HCT116 (cell line): ENCODE measurements around the gene RAET1E. TPM values are rescaled to one million over a fixed set of nuclear protein-coding genes. Genes with fewer than 3 reads are reported as not detected.
"Not testable (repeated sequence)": the region's sequence is repeated elsewhere in the genome, so short reads cannot be mapped to it uniquely, and the experiment has no call there.

Experiments
- ATAC-seq: fragments of 200-7000 bp; cut with Tn5 transposase; 2 replicates; pipeline ENCODE4 v1.9.1; 2020; ENCODE audit warnings: mild to moderate bottlenecking, moderate library complexity
- BruUV-seq: library from RNA; stranded (reverse); fragments of 400-500 nt; replicated peaks from 2 replicates; lab custom pipeline; 2021; lab: Mats Ljungman, UMichigan
- CTCF ChIA-PET: fragments of 300-600 bp; sonication (Branson Sonifier 250); formaldehyde crosslinking; loops from one replicate; lab custom pipeline; 2021; ENCODE audit warnings: antibody characterized with exemption; lab: Charles Lee
- POLR2A ChIA-PET: fragments of 300-600, 350-600 bp; sonication (Branson Sonifier 250); formaldehyde crosslinking; loops from one replicate; lab custom pipeline; 2021; ENCODE audit warnings: antibody characterized with exemption; lab: Charles Lee
- RAD21 ChIA-PET, 2 experiments: fragments of 300-600 bp; sonication (Branson Sonifier 250); formaldehyde crosslinking; loops; one replicate each; lab custom pipeline; 2023; ENCODE audit warnings: low total read pairs in 2 of 2; ENCODE audit not compliant: uncharacterized antibody in 2 of 2, unreplicated experiment in 2 of 2, low non-redundant PET in 1 of 2; lab: Charles Lee
- DNase-seq: peaks from one replicate; pipeline ENCODE4 v3.0.0-alpha.2; 2010; ENCODE audit warnings: low read depth, low spot score
- H2AFZ ChIP-seq: fragments of 200-600 bp; shearing (Covaris generic), sonication (generic); 2 replicates; pipeline ENCODE4 v1.6.1; 2017; ENCODE audit warnings: low read depth, mixed run types, mixed read lengths, antibody characterized with exemption, low read length; ENCODE audit not compliant: poor library complexity, severe bottlenecking
- H3K27ac ChIP-seq: 2 replicates; pipeline ENCODE4 v1.5.1; 2012; ENCODE audit warnings: low read depth, low read length
- H3K27me3 ChIP-seq: fragments of 200-600 bp; sonication (generic); 2 replicates; pipeline ENCODE4 v1.6.1; 2016; ENCODE audit warnings: mixed run types, low read length, mixed read lengths; ENCODE audit not compliant: insufficient read depth
- H3K36me3 ChIP-seq, 2 experiments: fragments of 200-500 bp in 1 of 2; fragments of 200-600 bp in 1 of 2; sonication (Bioruptor generic) in 1 of 2; sonication (generic) in 1 of 2; 2 replicates each; pipeline versions ENCODE4 v1.5.1 to v1.6.1; 2014 to 2016; ENCODE audit warnings: low read length in 2 of 2, inconsistent platforms in 1 of 2, mixed read lengths in 1 of 2, mixed run types in 1 of 2; ENCODE audit not compliant: insufficient read depth in 2 of 2, control insufficient read depth in 1 of 2
- H3K4me1 ChIP-seq, 2 experiments: fragments of 200-600 bp in 1 of 2; sonication (generic) in 1 of 2; 2 replicates each; pipeline versions ENCODE4 v1.5.1 to v1.6.1; 2012 to 2017; ENCODE audit warnings: low read length in 2 of 2, inconsistent platforms in 1 of 2, mild to moderate bottlenecking in 1 of 2, mixed read lengths in 1 of 2, mixed run types in 1 of 2, moderate library complexity in 1 of 2; ENCODE audit not compliant: insufficient read depth in 2 of 2, control insufficient read depth in 1 of 2
- H3K4me2 ChIP-seq: fragments of 200-600 bp; sonication (generic); 2 replicates; pipeline ENCODE4 v1.6.1; 2017; ENCODE audit warnings: mixed run types, low read length, mixed read lengths
- H3K4me3 ChIP-seq, 2 experiments: fragments of 200-600 bp in 1 of 2; sonication (generic) in 1 of 2; replicated peaks in 1 of 2; 2 replicates each; pipeline ENCODE4 v1.5.1; 2011 to 2016; ENCODE audit warnings: low read length in 2 of 2, control low read depth in 1 of 2, low read depth in 1 of 2, mild to moderate bottlenecking in 1 of 2, mixed read lengths in 1 of 2, mixed run types in 1 of 2
- H3K79me2 ChIP-seq: fragments of 200-600 bp; sonication (generic); 2 replicates; pipeline ENCODE4 v1.6.1; 2017; ENCODE audit warnings: mild to moderate bottlenecking, mixed run types, low read length, moderate library complexity, mixed read lengths; ENCODE audit not compliant: insufficient read depth
- H3K9ac ChIP-seq: fragments of 200-600 bp; sonication (generic); 2 replicates; pipeline ENCODE4 v1.6.1; 2016; ENCODE audit warnings: low read length, mixed read lengths
- H3K9me2 ChIP-seq: fragments of 200-600 bp; sonication (generic), shearing (Covaris generic); 2 replicates; pipeline ENCODE4 v1.6.1; 2017; ENCODE audit warnings: mixed run types, mild to moderate bottlenecking, moderate library complexity; ENCODE audit not compliant: insufficient read depth
- H3K9me3 ChIP-seq, 2 experiments: fragments of 200-500 bp in 1 of 2; fragments of 200-600 bp in 1 of 2; sonication (Bioruptor generic) in 1 of 2; sonication (generic) in 1 of 2; 2 replicates each; pipeline ENCODE4 v1.6.1; 2014 to 2017; ENCODE audit warnings: low read length in 2 of 2, mixed read lengths in 2 of 2, inconsistent platforms in 1 of 2, low read depth in 1 of 2, mild to moderate bottlenecking in 1 of 2, mixed run types in 1 of 2, moderate library complexity in 1 of 2; ENCODE audit not compliant: control insufficient read depth in 1 of 2, insufficient read depth in 1 of 2
- H4K20me1 ChIP-seq: fragments of 200-600 bp; sonication (generic), shearing (Covaris generic); 2 replicates; pipeline ENCODE4 v1.6.1; 2017; ENCODE audit warnings: mixed run types, mild to moderate bottlenecking, moderate library complexity; ENCODE audit not compliant: insufficient read depth
- EGR1 ChIP-seq: IDR thresholded peaks from 2 replicates; pipeline ENCODE4 v1.6.1; 2012; ENCODE audit warnings: low read depth
- ELF1 ChIP-seq: IDR thresholded peaks from 2 replicates; pipeline ENCODE4 v1.6.1; 2012; ENCODE audit warnings: low read depth, borderline replicate concordance
- FOSL1 ChIP-seq: IDR thresholded peaks from 2 replicates; pipeline ENCODE4 v1.6.1; 2012; ENCODE audit warnings: low read depth
- JUND ChIP-seq: IDR thresholded peaks from 2 replicates; pipeline ENCODE4 v1.6.1; 2012
- SP1 ChIP-seq: IDR thresholded peaks from 2 replicates; pipeline ENCODE4 v1.6.1; 2012; ENCODE audit warnings: low read depth
- SRF ChIP-seq: IDR thresholded peaks from 2 replicates; pipeline ENCODE4 v1.6.1; 2012; ENCODE audit warnings: low read depth
- intact Hi-C: fragments of 100-400 bp; cut with micrococcal nuclease; formaldehyde crosslinking; loops from 2 replicates; pipeline ENCODE4 v1.10.0; 2022
- total RNA-seq: library from RNA; stranded (reverse); gene quantifications from one replicate; pipeline ENCODE4 v1.2.1, GENCODE V29; 2021; ENCODE audit not compliant: unreplicated experiment
- TF ChIP-seq, protein P1 (sequence below): IDR thresholded peaks from 2 replicates; pipeline ENCODE4 v1.6.1; 2011; ENCODE audit warnings: mild to moderate bottlenecking, low read length, moderate library complexity; ENCODE audit not compliant: insufficient replicate concordance; ENCODE audit errors: extremely low read depth
- TF ChIP-seq, protein P2 (sequence below): IDR thresholded peaks from 2 replicates; pipeline ENCODE4 v1.6.1; 2012
- TF ChIP-seq, protein P3 (sequence below): IDR thresholded peaks from 2 replicates; pipeline ENCODE4 v1.6.1; 2012; ENCODE audit warnings: low read depth

The RAET1E gene
- total RNA-seq, 1 experiment from 2014 or later, result 3.9 TPM

DNA sequence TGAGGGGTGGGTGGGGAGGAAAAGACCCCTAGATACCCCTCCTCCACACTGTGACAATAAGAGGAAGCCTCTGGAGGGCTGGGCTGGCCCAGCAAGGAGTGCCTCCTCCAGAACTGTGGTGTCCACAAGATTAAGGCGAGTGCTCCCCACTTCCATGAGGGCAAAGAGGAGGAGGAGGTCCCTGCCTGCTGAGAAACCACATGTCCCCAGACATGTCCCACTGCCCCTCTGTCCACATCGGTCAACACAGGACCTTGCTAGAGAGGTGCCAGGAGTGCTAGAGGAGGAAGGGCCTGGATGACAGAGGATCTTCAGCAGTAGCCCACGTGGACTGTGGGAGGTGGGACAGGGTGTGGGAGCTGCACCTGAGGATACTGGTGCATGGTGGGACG, 21.9 kb upstream of the RAET1E start:
- ATAC-seq (no peak), DNase-seq (no peak)
- no peaks in the 10 kb centered on the region for H3K79me2 ChIP-seq
- no peak for TF ChIP-seq FOSL1
- TF ChIP-seq SRF, result no peak
- TF ChIP-seq ELF1, result no peak
- TF ChIP-seq EGR1, result no peak
- TF ChIP-seq, protein P1, sequence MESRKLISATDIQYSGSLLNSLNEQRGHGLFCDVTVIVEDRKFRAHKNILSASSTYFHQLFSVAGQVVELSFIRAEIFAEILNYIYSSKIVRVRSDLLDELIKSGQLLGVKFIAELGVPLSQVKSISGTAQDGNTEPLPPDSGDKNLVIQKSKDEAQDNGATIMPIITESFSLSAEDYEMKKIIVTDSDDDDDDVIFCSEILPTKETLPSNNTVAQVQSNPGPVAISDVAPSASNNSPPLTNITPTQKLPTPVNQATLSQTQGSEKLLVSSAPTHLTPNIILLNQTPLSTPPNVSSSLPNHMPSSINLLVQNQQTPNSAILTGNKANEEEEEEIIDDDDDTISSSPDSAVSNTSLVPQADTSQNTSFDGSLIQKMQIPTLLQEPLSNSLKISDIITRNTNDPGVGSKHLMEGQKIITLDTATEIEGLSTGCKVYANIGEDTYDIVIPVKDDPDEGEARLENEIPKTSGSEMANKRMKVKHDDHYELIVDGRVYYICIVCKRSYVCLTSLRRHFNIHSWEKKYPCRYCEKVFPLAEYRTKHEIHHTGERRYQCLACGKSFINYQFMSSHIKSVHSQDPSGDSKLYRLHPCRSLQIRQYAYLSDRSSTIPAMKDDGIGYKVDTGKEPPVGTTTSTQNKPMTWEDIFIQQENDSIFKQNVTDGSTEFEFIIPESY, result no peak
- TF ChIP-seq, protein P2, sequence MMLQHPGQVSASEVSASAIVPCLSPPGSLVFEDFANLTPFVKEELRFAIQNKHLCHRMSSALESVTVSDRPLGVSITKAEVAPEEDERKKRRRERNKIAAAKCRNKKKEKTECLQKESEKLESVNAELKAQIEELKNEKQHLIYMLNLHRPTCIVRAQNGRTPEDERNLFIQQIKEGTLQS, result no peak
- no peak for TF ChIP-seq JUND
- no peak for TF ChIP-seq SP1
- TF ChIP-seq, protein P3, sequence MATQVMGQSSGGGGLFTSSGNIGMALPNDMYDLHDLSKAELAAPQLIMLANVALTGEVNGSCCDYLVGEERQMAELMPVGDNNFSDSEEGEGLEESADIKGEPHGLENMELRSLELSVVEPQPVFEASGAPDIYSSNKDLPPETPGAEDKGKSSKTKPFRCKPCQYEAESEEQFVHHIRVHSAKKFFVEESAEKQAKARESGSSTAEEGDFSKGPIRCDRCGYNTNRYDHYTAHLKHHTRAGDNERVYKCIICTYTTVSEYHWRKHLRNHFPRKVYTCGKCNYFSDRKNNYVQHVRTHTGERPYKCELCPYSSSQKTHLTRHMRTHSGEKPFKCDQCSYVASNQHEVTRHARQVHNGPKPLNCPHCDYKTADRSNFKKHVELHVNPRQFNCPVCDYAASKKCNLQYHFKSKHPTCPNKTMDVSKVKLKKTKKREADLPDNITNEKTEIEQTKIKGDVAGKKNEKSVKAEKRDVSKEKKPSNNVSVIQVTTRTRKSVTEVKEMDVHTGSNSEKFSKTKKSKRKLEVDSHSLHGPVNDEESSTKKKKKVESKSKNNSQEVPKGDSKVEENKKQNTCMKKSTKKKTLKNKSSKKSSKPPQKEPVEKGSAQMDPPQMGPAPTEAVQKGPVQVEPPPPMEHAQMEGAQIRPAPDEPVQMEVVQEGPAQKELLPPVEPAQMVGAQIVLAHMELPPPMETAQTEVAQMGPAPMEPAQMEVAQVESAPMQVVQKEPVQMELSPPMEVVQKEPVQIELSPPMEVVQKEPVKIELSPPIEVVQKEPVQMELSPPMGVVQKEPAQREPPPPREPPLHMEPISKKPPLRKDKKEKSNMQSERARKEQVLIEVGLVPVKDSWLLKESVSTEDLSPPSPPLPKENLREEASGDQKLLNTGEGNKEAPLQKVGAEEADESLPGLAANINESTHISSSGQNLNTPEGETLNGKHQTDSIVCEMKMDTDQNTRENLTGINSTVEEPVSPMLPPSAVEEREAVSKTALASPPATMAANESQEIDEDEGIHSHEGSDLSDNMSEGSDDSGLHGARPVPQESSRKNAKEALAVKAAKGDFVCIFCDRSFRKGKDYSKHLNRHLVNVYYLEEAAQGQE, result no peak
- peaks cover 0 to 11% of the 10 kb centered on the region in 2 experiments; a peak in 2 of 4 replicates for H3K4me1 ChIP-seq
- no TSS peak for BruUV-seq
- ChIA-PET CTCF (no interaction called here), RAD21 (no interaction called here), POLR2A (no interaction called here)
- no peak overlapping the region for H3K4me2 ChIP-seq
- no peak overlapping the region for H2AFZ ChIP-seq
- no peaks in the 10 kb centered on the region for H4K20me1 ChIP-seq
- no peaks in the 10 kb centered on the region for H3K36me3 ChIP-seq
- intact Hi-C loops, result no loop called here
- no peaks in the 10 kb centered on the region for H3K27me3 ChIP-seq
- H3K9me3 ChIP-seq, result no peaks in the 10 kb centered on the region
- H3K4me3 ChIP-seq, result no peak overlapping the region
- H3K27ac ChIP-seq, result no peak overlapping the region
- H3K9ac ChIP-seq, result no peak overlapping the region
- no peaks in the 10 kb centered on the region for H3K9me2 ChIP-seq

DNA sequence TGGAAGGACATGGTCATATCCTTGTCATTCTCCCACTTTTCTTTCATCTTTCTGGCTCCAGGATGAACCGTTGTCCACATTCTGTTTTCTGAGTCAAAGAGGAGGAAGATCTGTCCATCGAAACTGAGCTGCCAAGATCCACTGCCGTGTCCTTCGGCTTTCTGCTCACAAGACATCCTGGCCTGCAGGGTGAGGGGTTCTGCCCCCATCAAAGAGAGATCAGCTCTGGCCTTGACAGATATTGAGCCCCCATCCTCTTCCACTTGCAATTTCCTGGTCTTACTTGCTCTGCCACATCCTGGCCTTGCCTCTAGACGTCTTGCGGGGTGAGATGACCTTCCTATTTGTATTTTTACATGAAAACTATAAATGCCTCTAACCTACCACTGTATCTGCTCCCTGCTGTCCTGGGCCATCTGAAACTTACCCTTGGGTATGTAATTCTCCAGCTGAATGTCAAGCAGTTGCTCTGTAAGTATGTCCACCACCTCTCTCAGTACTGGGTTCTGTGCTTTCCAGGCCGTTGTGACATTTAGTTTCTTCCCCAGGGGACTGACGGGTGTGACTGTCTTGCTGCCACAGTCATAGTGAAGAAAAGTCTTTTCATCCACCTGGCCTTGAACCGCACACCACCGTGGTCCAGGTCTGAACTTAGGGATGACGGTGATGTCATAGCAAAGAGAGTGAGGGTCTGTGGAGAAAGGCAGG, 21.4 kb upstream of the RAET1E start:
- H3K9me2 ChIP-seq, ATAC-seq, H3K27ac ChIP-seq, H3K79me2 ChIP-seq, H3K4me3 ChIP-seq, CTCF ChIA-PET, RAD21 ChIA-PET, DNase-seq, H4K20me1 ChIP-seq, BruUV-seq, H3K27me3 ChIP-seq, H3K36me3 ChIP-seq, intact Hi-C loops, H3K9ac ChIP-seq, H2AFZ ChIP-seq, H3K9me3 ChIP-seq, POLR2A ChIA-PET, H3K4me2 ChIP-seq: not testable (repeated sequence)
- peaks cover 0 to 11% of the 10 kb centered on the region in 2 experiments; a peak in 2 of 4 replicates for H3K4me1 ChIP-seq
